Hypothalamus (tissue), 51 donors: Measurements from ENCODE around the gene HDAC6.
"Not testable (repeated sequence)": the region's sequence is repeated elsewhere in the genome, so short reads cannot be mapped to it uniquely, and the experiment has no call there.

ENCODE experiments used
- DNase-seq, 51 donors: peaks; one replicate each; lab custom pipeline; 2025; lab: John Stamatoyannopoulos, UW

Gene HDAC6

DNA sequence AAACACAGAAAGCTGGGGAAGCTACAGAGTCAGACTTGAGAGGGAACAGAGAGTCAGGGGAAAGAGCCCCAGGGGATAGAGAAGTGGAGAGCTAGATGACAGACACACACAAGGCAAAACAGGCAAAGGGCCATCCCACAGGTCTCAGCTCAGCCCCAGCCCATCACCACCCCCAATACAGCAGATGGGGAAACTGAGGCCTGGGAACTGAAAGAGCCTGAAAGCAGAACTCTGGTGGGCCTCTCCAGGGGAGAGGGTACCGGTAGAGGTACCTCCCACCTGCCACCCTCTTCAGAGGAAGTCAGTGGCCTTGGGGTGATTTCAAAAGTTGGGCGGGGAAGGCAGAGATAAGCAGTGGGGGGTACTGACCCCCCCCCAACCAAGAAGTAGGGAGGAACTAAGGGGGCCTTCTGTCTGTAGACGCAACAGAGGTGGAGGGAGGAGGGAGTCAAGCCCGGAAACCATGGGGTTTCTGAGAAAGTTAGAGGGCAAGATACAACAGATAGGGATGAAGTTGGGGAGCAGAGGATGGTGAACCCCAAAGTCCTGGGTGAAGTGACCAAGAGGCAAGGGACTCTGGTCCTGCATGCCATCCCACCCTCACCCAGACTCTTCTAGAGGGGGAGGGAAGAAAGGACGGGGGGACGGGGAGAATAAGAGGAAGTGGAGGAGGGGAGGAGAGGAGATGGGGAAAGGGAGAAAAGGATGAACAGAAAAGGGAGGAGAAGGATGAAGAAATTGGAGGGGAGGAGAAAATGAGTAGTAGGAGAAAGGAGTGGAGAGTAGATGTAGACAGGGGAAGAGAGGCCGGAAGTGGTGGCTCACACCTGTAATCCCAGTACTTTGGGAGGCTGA lies 12.3 kb upstream of the HDAC6 start:
- no peak for DNase-seq

DNA sequence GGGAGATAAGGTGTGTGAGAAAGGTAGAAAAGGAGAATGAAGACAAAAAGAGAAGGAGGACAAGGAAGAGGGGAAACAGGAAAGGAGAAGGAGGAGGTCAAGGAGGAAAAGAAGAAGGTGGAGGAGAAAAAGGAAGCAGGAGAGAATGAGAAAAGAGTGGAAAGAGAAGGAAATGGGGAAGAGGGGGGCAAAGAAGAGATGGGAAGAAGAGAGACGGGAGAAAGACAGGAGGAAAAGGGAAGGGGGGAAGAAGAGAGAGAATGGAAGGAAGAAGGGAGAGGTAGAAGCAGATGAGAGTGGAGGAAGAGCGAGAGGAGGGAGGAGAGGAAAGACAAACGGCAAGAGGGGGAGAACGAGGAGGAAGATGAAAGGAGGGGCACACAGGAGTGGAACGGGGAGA lies 11.4 kb upstream of the HDAC6 start:
- no peak for DNase-seq

DNA sequence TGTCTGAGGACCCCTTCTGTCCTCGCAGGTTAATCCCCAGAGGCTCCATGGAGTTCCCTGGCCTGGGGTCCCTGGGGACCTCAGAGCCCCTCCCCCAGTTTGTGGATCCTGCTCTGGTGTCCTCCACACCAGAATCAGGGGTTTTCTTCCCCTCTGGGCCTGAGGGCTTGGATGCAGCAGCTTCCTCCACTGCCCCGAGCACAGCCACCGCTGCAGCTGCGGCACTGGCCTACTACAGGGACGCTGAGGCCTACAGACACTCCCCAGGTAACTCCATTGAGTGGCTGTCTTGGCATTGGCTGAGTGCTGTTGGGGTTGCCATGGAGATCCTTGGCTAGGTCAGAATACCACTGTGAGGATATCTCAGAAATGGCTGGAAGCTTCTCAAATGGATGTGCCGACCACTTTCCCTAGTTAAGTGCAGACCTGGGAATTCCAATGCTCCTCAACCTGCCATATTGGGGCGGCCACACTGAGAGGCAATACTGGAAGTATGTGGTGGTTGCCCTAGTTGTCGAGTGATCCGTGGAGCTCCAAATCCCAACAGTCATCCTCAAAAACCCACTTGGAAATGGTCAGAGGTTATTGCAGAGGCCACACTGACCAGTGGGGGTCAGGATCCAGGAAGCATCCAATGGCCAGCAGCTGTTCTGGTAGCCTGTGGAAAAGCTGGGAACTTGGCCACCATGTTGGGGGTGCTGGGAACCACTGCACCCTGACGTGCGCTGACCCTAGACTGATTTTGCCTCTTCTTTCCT lies 10.6 kb upstream of the HDAC6 start:
- peak in 2 of 51 donors; percentile 0 to 3 for DNase-seq

DNA sequence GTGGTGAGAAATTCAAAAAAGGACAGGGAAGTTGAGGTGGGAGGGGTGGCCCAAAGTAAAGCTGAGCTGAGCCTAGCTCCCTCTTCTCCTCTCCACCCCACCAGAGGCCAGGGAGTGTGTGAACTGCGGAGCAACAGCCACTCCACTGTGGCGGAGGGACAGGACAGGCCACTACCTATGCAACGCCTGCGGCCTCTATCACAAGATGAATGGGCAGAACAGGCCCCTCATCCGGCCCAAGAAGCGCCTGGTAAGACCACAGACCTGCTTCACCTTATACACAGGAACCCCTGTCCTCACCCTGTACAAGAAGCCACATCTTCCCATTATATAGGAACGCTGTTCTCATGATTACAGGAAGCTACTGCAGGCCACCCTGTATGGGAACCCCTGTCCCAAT lies 9.6 kb upstream of the HDAC6 start:
- DNase-seq: no peak

DNA sequence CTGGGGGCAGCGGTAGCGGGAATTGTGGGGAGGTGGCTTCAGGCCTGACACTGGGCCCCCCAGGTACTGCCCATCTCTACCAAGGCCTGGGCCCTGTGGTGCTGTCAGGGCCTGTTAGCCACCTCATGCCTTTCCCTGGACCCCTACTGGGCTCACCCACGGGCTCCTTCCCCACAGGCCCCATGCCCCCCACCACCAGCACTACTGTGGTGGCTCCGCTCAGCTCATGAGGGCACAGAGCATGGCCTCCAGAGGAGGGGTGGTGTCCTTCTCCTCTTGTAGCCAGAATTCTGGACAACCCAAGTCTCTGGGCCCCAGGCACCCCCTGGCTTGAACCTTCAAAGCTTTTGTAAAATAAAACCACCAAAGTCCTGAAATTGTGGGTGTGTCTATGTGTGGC lies 7.9 kb upstream of the HDAC6 start:
- DNase-seq: no peak

DNA sequence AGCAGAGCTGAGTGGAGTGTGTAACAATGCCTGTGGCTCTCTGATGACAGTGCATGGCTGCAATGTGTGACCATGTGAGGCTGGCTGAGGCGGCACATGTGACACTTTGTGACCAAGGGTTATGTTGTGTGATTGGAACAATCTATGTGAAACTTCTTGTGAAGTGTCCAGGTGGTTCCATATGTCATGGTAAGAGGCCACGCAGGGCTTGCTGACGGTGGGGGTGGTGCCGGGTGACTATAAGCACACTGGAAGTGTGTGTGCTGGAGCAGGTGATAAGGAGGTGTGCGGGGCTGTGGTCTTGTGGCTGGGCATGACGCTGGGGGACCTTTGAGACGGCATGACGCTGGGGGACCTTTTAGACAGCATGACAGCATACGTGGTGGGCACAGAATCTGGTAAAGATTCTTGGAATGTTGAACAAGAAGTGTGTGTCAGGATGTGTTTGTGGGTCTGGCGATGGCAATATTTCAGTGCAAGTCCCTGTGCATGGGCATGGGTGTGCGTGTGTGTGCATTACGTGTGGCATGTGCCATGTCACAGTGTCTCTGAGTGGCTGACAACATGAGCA lies 7.4 kb upstream of the HDAC6 start:
- no peak for DNase-seq

DNA sequence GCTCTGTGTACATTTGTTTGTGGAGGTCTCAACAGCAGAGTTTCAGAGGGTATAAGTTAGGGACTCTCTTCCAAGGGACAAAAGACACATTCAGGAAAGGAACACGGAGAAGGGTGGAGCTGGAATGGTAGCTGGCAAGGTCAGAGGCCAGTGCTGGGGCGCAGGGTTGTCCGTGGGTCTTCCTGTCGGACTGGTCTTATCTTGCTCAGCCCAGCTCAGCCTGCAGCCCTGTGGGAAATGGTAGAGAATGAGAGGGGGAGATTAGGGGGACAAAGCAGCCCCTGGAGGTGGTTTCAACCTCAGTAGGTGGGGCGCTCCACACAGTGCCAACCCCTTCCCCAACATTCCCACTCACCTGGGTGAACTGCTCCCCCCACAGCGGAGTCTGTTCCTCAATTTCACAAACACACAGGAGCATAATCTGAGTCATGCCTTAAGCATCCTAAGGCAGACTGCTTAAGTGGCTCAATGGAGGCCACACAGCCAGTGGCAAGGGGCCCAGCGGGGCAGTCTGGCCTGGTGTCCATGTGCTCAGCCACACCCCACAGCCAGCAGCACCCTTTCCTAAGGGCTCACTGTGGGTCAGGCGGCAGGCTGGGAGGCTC lies 6.9 kb upstream of the HDAC6 start:
- DNase-seq: no peak

DNA sequence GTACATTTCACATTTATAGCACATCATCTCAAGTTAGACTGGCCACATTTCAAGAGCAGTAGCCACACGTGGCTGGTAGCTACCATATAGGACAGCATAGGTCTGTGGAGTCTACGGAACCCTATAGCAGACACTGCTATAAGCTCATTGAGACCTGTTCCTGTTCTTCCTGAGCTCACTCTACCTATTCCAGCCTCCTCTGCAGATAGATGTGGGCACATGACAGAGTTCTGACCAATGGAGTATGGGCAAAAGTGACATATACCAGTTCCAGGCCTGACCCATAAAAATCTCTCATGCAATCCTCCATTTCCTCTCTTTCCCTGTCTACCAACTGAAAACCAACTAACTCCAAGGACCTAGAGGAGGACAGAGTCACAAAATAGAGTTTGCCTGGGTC lies 3.5 kb upstream of the HDAC6 start:
- DNase-seq: no peak

DNA sequence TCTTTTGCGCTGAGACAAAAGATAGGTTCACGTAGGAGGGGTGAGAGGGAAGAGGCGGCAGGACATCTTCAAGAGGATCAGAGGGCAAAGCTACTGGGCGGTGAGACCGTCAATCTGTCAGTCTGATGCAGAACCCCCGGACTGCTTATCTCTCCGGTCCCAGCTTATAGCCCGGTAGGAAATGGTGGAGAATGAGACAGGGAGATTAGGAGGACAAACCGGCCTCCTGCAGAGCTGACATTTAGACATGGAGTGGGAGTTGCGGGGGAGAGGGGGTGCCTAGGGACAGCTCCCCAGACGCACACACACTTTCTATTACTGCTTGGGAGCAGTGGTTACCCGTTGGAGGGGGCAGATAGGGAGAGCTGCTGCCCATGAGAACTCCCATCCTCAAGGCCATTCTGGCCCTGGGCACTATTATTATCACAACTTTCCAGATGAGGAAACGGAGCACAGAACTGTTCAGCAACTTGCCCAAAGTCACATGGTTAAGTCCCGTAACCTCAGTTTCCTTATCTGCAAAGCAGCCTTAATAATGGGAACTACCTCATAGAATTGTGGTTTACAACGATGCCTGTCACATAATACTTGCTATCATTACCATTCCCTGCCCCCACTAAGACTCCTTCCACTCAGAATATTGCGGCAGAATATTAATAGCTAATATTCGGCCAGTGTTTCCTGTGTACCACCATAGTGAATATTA lies 1.1 kb upstream of the HDAC6 start:
- DNase-seq: peak in 3 of 51 donors; percentile 0 to 27 (median 1)

DNA sequence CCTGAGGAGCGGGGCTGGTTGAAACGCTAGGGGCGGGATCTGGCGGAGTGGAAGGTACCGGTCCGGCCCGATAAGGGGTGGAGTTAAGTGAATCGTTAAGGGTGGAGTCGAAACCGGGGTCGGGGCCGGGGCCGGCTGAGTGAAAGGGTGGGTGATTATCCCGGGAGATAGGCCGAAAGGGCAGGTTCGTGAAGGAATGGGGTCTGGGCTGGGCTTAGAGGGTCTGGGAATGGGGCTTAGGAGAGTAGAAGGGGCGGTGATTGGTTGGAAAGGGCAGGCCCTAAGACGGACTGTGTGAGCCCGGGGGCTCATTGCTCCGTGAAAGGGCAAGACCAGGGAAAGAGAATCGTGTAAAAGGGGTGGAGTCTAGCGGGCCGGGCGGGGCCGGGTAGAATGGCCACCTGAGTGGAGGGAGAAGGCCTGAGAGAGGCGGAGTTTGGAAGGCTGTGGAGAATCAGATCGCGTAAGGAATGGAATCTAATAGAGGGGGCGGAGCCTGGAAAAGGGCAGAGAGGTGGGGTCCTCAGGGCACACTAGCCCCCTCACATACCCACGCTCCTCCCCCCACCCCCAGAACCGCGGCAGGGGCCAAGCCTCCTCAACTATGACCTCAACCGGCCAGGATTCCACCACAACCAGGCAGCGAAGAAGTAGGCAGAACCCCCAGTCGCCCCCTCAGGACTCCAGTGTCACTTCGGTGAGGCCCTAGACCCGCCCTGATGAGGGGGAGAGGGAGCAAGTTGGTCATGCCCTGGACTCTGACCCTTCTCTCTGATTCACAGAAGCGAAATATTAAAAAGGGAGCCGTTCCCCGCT lies 430 bp downstream of the HDAC6 start:
- peak in 28 of 51 donors; percentile 5 to 67 (median 41) for DNase-seq

DNA sequence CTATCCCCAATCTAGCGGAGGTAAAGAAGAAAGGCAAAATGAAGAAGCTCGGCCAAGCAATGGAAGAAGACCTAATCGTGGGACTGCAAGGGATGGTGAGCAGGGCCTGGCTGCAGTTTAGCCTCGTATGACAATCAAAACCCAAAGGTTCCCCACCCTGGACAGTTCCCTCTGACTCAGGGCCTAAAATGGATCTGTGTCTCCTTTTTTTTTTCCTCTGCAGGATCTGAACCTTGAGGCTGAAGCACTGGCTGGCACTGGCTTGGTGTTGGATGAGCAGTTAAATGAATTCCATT lies 986 bp downstream of the HDAC6 start:
- DNase-seq: no peak

DNA sequence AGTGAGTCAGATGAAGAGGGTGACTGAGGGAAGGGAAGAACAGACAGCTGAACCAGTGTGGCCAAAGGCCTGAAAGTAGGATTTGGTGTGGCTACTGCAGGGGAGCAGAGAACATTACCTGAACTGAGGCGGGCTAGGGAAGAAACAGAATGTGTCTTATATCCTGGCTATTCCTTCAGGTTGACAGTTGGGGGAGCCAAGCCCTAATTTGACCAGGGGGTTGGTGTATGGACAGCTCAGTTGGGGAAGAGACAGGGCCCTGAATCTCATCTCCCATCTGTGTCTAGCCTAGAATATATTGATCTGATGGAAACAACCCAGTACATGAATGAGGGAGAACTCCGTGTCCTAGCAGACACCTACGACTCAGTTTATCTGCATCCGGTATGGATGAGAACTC lies 4.2 kb downstream of the HDAC6 start:
- no peak for DNase-seq

DNA sequence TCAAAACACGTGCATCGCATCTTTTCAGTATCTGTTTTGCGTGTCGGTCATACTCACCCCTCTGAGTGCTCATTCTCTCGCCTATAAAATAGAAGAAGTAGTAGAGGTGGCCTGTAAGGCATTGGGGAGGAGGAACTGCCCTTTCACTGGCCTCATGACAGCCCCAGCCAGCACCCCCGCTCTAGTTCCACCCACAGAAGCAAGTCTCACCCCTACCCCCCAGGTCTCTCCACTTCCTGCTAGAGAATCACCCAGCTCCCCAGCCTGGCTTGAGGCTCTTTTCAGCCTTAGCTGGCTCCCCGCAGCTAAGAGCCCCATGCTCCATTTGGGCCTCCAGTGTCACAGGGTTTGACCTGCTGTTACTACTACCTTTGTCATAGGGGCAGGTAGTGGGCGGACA lies 11.8 kb downstream of the HDAC6 start:
- DNase-seq: peak in 2 of 51 donors; percentile 0 to 2

DNA sequence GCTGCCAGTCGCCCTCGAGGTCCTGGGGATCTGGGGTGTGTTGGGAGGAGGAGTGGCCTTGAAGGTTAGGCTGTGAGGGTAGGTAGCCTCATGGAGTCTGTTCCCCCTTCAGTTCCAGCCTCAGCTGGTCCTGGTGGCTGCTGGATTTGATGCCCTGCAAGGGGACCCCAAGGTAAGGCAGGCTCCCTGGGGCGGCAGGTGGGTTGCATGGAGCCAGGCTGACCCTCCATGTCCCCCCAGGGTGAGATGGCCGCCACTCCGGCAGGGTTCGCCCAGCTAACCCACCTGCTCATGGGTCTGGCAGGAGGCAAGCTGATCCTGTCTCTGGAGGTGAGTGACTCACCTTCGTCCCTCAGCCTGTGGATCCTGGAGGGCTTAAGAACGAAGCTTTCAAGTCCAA lies 12.9 kb downstream of the HDAC6 start:
- DNase-seq: no peak

DNA sequence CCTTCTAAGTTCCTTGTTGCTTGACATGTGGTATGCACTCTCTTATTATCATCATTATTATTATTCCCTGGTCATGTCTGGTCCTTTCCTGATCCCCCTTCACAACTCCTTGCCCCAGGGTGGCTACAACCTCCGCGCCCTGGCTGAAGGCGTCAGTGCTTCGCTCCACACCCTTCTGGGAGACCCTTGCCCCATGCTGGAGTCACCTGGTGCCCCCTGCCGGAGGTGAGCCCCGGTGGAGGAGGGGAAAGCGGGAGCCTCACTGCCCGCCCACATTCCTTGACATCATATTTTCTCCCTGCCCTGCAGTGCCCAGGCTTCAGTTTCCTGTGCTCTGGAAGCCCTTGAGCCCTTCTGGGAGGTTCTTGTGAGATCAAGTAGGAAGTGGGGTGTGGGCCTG lies 13.4 kb downstream of the HDAC6 start:
- DNase-seq: no peak

DNA sequence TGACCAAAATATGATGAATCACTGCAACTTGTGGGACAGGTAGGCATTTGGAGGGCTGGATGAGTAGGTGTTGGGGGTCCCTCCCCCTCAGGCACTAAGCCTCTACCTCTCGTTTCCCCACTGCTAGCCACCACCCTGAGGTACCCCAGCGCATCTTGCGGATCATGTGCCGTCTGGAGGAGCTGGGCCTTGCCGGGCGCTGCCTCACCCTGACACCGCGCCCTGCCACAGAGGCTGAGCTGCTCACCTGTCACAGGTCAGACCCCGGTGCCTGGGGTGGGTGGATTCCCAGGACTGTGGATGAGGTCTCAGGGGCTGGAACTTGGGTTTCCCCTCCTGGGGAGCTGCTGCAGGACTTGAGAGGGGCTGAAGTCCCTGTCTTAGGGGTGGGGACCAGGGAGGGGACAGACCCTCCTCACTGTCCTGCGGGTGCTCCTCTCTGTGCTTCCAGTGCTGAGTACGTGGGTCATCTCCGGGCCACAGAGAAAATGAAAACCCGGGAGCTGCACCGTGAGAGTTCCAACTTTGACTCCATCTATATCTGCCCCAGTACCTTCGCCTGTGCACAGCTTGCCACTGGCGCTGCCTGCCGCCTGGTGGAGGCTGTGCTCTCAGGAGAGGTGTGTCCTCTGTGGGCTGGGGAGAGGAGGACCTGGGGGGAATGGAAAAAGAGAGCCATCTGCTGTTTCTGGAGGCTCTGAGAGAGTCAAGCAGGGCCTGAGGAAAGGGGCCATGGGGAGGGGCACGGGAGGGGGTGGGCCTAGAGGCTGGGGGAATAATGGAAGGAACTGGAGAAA lies 14.3 kb downstream of the HDAC6 start:
- no peak for DNase-seq

DNA sequence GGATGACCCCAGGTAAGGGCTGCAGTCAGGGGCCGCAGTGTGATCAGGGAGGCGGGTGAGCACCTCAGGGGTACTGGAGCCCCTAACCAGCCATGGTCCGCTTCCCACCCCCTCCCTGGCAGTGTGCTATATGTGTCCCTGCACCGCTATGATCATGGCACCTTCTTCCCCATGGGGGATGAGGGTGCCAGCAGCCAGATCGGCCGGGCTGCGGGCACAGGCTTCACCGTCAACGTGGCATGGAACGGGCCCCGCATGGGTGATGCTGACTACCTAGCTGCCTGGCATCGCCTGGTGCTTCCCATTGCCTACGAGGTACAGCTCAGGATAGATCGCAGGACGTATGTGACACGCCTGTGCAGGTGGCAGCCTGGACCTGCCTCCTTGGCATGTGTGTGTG lies 16.2 kb downstream of the HDAC6 start:
- no peak for DNase-seq

DNA sequence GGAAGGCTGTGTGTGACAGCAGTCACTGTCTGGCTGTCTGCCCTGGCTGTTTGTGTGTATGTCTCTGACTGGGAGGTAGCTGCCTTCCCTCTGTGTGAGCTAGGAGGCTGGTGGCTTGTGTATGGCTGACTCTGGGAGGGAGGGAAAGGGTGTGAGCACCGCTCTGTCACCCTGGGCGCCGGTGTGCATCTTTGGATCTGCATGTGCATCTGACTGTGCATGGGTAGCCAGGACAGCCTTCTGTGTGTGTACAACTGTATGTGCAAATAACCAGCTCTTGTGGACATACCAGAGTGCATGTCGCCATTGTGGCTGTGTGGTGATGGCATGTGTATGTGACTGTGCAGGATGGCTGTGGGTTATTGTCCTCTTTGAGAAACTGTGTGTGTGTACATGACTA lies 17.0 kb downstream of the HDAC6 start:
- DNase-seq: no peak

DNA sequence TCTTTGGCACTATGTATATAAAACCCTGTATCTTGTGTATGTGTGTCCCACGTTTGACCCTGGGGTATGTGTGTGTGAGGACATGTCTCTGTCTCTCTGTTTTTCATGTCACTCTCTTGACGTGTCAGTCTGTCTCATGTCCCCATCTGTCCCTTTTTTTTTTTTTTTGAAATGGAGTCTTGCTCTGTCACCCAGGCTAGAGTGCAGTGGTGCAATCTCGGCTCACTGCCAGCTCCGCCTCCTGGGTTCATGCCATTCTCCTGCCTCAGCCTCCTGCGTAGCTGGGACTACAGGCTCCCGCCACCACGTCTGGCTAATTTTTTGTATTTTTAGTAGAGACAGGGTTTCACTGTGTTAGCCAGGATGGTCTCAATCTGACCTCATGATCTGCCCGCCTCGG lies 17.5 kb downstream of the HDAC6 start:
- not testable (repeated sequence) for DNase-seq
